GM13977 (cell line): ENCODE data around the gene FANCI.

Experiments
- DNase-seq: peaks from one replicate; pipeline ENCODE4 v3.0.0; 2012; ENCODE audit warnings: low spot score
- in situ Hi-C: fragments of 300-500 bp; cut with MboI; formaldehyde crosslinking; loops from one replicate; pipeline ENCODE4 v1.12.0; 2022; ENCODE audit warnings: low sequenced_read_pairs, low pct_unique_long_range_greater_than_20kb, mixed read lengths, inconsistent platforms; ENCODE audit not compliant: unreplicated experiment
- TF ChIP-seq, protein P1 (sequence below): IDR thresholded peaks from 2 replicates; pipeline ENCODE4 v1.5.1; 2012; ENCODE audit warnings: mild to moderate bottlenecking, control low read depth; ENCODE audit not compliant: insufficient read depth; ENCODE audit errors: extremely low read depth, missing control alignments

The FANCI gene

DNA sequence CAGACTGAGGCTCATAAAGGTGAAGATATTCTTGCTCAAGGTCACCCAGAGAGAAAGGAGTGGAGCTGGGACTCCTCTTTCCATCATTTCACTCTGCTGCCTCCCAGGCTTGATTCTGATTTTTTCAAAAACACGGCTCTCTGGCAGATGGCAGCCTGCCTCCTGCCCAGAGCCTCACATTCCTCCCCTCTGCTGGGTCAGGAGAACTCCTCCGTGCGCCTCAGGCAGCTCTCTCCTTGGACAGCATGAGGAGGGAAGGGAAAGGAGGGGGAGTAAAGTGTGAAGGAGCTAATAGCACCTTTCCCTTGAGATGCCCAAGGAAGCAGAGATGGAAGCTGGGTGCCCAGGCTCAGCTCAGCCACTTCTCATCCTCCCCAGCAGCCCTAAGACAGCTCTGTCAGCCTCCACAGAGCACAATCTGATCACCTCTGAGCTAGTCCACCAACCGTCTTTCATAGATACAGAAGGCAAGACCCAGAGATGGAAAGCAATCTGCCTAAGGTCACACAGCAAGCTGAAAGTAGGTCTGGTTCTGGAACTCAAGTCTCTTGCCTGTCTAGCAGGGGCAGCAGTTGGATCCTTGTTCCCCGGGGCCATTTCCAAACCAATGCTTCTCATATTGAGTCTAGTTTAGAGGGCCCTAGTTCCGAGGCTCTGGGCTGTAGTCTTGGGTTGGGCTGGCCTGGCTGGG, 25.9 kb upstream of the FANCI start:
- TF ChIP-seq, protein P1, sequence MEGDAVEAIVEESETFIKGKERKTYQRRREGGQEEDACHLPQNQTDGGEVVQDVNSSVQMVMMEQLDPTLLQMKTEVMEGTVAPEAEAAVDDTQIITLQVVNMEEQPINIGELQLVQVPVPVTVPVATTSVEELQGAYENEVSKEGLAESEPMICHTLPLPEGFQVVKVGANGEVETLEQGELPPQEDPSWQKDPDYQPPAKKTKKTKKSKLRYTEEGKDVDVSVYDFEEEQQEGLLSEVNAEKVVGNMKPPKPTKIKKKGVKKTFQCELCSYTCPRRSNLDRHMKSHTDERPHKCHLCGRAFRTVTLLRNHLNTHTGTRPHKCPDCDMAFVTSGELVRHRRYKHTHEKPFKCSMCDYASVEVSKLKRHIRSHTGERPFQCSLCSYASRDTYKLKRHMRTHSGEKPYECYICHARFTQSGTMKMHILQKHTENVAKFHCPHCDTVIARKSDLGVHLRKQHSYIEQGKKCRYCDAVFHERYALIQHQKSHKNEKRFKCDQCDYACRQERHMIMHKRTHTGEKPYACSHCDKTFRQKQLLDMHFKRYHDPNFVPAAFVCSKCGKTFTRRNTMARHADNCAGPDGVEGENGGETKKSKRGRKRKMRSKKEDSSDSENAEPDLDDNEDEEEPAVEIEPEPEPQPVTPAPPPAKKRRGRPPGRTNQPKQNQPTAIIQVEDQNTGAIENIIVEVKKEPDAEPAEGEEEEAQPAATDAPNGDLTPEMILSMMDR: no peak
- in situ Hi-C loops: no loop called here

DNA sequence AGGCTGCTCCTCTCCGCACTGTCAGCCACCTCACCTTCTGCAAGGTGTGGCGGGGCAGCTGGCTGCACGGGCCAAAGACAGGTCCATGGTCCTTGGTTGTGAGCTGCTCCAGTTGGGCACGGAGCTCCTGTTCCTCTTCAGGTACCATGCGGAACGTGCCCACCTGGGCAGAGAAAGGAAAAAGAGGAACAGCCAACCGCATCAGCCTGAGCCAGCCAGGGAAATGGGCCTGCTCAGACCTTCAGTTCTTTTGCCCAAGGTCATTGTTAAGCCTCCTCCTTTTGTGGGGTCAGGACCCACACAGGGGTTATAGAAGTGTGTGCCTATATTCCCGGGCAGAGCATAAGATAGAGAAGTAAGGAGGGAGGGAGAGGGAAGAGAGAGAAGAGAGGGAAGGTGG, 25.2 kb upstream of the FANCI start:
- in situ Hi-C loops: no loop called here
- DNase-seq: no peak
- TF ChIP-seq, protein P1: no peak

More for the DNA sequence above, 25.9 kb upstream of the FANCI start:
- no peak for DNase-seq

DNA sequence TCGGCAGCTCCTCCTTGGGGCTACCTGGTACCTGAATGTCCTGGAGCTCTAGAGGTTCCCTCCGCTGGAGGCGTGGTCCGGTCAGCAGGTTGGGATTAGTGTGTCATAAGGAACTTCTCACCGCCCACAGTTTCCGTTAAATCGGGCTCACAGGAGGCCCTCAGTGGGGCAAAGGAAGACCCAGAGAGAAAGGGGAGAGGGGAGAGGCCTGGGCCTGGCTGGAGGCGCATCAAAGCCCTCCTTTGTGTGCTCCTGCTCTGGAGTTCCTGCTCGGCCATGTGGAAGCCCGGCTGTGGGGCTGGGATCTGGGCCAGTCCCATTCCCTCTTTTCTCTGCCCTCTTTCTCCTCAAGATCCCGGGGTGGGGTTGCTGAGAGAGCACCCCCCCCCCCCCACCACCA, 22.2 kb upstream of the FANCI start, which contains the start of gene RLBP1:
RLBP1 (minus strand) TSS at position 37 of the 400 bp plus-strand sequence. CDS start 2,604 bp downstream, outside the sequence.
- no peak for DNase-seq
- TF ChIP-seq, protein P1: no peak
- in situ Hi-C loops: no loop called here

DNA sequence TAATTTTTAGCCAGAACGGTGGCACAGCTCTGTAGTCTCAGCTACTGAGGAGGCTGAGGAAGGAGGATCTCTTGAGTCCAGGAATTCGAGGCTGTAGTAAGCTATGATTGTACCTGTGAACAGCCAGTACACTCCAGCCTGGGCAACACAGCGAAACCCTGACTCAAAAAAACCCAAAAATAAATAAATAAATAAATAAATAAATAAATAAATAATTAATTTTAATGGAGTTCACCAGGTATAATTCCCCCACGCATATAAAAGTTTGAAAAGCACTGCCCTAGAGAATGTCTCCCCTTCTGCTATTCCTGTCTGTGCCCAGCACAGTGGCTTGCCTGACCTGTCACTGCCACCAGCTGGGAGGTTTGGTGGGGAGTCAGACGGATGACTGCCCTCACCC, 18.2 kb upstream of the FANCI start:
- in situ Hi-C loops: no loop called here
- TF ChIP-seq, protein P1: no peak
- DNase-seq: no peak

DNA sequence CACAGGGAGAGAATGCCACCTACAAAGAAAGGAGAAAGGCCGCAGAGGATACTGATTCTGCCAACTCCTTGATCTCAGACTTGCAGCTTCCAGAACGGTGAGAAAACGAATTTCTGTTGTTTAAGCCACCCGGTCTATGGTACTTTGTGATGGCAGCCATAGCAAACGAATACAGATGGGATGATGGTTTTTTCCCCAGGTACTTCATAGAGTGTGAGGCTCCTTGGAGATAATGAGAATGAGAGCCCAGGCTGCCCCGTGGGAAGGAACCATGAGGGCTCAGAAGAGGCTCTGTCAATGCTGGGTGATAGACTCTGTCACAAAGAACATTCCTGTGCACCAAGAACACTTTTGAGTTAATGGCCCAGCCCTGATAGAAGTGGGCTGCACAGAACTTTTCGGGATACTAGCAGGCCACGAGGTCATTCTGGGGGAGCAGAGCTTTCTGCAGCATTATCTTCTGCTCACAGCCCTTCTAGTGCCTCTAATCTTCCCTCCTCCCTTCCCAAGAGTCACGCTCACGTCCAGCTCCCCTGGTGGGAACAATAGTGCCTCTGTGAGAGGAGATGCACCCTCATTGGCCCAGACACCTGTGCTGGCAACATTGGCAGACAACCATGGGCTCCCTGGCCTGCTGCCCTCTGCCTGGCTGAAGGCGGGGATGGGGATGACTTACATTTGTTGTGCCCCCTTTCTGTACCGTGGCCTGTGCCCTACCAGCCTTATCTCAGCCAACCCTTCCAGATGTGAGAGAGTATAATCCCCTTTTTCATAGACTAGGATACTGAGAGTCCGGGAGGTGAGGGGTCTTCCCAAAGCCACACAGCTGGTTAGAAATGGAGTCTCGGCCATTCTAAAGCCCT, 17.2 kb upstream of the FANCI start:
- in situ Hi-C loops: no loop called here
- no peak for DNase-seq
- TF ChIP-seq, protein P1: no peak

DNA sequence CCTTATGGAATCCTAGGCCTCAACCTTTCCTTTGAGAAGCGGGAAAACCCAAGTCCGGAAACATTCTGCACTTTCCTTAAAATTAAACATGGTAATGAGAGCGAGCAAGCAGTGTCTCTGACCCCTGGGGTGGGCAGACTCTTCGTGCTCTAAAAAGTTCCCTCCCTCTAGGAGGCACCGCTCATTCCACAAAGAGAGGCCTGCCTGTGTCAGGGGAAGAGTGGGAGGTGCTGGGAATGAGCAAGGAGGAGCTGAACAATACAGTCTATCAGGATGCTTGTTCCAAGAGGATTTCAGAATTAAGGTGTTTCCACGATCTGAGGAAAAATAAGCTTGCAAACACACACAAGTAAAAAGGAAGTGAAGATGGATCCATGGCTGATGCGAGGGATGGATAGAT, 16.4 kb upstream of the FANCI start:
- DNase-seq: no peak
- TF ChIP-seq, protein P1: no peak
- in situ Hi-C loops: no loop called here
